H1 (cell line): ENCODE data around the gene CACUL1.

Experiments used
- CTCF ChIP-seq, 3 experiments: IDR thresholded peaks; 1 replicate in 2 of 3; 2 replicates in 1 of 3; pipeline versions ENCODE4 v1.5.1 to v1.6.1; 2011; ENCODE audit warnings: low read length in 3 of 3, mild to moderate bottlenecking in 3 of 3, inconsistent platforms in 2 of 3, low read depth in 1 of 3, moderate library complexity in 1 of 3; ENCODE audit not compliant: insufficient read depth in 1 of 3; ENCODE audit errors: control extremely low read depth in 1 of 3
- POLR2A ChIP-seq, 2 experiments: IDR thresholded peaks; 1 replicate in 1 of 2; 2 replicates in 1 of 2; pipeline ENCODE4 v1.6.1; 2011; ENCODE audit warnings: low read depth in 2 of 2, low read length in 2 of 2, mild to moderate bottlenecking in 2 of 2; ENCODE audit errors: control extremely low read depth in 1 of 2

- no peak for TF ChIP-seq CTCF (IDR thresholded peaks at IDR 0.05; ENCODE audit: control extremely low read depth in 1 of 3, insufficient read depth in 1 of 3, low read depth in 1 of 3, low read length in 3 of 3)
- TF ChIP-seq POLR2A (IDR thresholded peaks at IDR 0.05; ENCODE audit: control extremely low read depth in 1 of 2, low read depth in 2 of 2, low read length in 2 of 2), result no peak
Measured at GRCh38 chr10:118708571-118708970, 46.2 kb downstream of the CACUL1 start.
